HG02981 (cell line): Measurements from ENCODE around the gene RANBP1.

Experiments used
- ATAC-seq: cut with Tn5 transposase; IDR thresholded peaks from one replicate; pipeline ENCODE4 v1.9.1; 2021; ENCODE audit warnings: mild to moderate bottlenecking, moderate library complexity; ENCODE audit not compliant: unreplicated experiment

RANBP1 gene

DNA sequence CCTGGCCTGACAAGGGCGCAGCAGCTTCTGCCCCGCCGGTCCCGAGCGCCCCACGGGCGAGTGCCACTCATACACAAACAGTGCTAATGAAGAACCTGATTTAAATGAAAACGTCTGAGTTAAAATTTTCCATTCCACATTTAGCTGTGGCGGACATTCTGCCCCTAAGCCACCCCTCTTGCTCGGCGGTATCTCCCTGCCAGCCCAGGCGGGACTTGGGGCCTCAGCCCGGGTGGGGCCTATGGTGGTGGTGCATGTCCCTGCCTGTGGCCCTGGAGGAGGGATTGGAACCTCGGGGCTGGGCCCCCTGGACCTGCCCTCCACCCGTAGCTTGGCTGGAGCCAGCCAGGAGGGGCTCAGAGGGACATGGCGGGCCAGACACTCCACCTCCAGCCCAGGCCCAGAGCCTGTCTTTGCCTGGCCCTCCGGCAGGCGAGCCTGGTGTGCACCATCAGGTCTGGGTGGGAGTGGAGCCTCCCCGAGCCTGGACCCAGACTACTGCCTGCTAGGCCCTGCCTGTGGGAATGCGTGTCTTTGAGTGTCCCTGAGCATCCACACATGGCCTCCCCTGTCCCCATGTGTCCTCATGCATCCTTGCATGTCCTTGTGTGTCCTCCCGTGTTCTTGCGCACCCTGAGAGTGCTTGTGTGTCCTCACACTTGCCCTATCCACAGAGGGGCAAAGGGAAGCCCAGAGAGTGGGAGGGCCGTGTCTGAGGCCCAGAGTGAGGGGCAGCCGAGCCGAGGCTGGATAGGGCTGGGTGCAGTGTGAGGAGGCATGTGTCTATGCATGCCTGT is 20.1 kb downstream of the RANBP1 start:
- ATAC-seq: no peak

- ATAC-seq: no peak
Observed at GRCh38 chr22:20136603-20136873, 20.6 kb downstream of the RANBP1 start.

DNA sequence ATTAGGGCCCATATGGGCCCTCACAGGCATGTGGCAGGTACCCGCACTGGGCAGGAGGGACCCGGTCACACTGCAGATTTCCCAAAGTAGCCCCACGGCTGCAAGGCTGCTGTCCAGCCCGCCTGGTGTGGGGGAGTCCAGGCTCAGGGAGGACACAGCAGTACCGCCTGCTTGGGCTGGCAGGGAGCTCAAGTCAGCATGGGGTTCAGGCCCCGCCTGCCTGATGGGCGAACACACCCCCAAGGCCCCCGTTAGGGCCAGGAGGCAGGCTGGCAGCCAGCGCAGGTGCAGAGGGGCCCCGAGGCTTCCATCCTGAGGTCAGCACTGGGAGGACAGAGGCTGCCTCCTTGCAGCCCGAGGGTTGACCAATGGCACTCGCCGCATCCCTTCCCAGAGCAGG is 21.2 kb downstream of the RANBP1 start:
- no peak for ATAC-seq

GRCh38 chr22:20137671-20138416 is 21.9 kb downstream of the RANBP1 start:
- ATAC-seq: no peak

DNA sequence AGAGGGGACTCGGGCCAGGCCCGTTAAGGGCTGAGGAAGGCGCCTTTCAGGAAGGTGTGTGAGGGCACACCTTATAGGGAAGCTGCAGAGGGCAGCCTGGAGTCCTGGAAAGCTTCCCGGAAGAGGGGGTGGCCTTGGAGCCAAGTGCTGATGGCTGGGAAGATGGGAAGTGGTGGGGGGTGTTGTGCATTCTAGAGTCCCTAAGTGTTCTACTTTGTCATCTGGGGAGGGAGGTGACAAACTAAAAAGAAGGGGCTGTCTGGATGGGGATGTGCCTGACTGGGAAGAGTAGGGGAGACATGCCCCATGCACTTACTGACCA is 22.5 kb downstream of the RANBP1 start:
- no peak for ATAC-seq

DNA sequence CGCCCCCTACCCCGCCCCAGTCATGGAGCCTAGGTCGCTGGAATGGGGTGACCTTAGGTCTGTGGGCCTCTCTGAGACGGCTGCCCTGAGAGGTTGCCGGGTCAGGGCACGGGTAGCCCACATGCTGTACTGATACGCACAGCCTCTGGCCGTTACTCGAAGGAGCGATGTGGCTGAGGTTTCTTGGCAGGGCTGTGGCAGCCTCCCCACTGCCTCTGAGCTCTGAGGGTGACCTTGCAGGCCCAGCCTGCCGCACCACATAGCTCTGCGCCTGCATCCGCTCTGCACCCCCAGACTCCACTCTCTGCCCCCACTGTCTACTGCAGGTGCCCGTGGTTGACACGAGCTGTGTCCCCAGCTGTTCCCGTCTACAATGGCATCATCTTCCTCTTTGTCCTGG is 23.0 kb downstream of the RANBP1 start:
- ATAC-seq: no peak

- no peak for ATAC-seq
Observed at GRCh38 chr22:20139391-20140106, 23.6 kb downstream of the RANBP1 start.

DNA sequence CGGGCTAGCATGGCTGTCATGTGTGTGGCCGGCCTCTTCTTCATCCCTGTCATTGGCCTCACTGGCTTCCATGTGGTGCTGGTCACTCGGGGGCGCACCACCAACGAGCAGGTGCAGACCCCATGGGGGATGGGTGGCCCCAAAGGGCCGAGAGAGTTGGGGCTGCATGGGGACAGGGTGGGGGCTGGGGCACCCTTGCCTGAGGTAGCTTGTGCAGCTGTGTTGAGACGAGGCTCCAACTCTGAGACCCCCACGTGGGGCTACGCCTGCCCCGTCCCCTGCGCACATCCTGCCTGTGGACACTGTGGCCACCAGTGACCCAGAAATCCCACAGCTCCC is 24.2 kb downstream of the RANBP1 start:
- no peak for ATAC-seq

DNA sequence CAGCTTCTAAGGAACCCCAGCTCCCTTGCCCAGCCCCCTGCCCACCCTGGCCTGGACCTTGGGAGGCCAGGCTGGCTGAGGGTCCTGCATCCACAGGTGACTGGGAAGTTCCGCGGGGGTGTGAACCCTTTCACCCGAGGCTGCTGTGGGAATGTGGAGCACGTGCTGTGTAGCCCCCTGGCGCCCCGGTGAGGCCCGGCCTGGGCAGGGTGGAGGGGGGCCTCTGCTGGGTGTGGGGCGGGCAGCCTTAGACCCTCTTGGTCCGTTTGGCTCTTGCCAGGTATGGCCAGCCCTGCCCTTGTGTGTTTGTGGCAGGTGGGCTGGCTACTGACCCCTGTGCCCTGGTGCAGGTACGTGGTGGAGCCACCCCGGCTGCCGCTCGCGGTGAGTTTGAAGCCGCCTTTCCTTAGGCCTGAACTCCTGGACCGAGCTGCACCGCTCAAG is 24.6 kb downstream of the RANBP1 start:
- no peak for ATAC-seq

GRCh38 chr22:20141186-20142077 is 25.5 kb downstream of the RANBP1 start:
- ATAC-seq: no peak

DNA sequence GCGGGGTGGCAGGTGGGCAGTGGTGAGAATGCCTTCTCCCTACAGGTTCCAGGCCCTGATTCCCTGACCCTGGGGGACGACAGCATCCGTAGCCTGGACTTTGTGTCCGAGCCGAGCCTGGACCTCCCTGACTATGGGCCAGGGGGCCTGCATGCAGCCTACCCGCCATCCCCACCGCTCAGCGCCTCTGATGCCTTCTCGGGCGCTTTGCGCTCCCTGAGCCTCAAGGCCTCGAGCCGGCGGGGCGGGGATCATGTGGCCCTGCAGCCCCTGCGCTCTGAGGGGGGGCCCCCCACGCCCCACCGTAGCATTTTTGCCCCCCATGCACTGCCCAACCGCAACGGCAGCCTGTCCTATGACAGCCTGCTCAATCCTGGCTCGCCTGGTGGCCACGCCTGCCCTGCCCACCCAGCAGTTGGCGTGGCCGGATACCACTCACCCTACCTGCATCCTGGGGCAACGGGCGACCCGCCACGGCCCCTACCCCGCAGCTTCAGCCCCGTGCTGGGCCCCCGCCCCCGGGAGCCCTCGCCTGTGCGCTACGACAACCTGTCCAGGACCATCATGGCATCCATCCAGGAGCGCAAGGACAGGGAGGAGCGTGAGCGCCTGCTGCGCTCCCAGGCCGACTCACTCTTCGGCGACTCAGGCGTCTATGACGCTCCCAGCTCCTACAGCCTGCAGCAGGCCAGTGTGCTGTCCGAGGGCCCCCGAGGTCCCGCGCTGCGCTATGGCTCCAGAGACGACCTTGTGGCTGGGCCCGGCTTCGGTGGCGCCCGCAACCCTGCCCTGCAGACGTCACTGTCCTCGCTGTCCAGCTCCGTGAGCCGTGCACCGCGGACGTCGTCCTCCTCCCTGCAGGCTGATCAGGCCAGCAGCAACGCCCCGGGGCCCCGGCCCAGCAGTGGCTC is 27.1 kb downstream of the RANBP1 start:
- no peak for ATAC-seq

GRCh38 chr22:20143883-20144665 is 28.2 kb downstream of the RANBP1 start:
- no peak for ATAC-seq

DNA sequence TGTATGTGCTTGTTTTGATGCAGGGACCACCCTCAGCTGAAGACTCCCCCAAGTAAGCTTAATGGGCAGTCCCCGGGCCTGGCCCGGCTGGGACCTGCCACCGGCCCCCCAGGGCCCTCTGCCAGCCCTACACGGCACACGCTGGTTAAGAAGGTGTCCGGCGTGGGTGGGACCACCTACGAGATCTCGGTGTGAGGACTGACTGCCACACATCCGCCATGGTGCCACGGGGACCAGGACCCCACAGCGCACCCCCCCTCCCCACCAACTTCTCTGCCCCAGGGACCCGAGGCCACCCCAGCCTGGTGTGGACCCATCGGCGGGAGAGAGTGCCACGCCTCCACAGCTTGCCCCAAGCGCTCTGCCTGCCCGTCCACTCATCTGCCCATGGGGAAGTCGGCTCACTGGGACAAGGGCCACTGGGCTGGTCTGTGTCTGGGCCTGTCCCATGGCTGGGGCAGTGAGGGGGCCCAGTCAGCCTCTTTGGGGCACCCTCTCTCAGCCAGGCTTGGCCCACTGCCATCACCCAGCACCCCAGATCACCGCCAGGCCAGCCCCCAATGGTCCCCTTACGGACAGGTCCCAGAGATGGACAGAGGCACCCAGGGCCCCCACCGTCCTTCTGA is 29.4 kb downstream of the RANBP1 start:
- ATAC-seq: no peak

DNA sequence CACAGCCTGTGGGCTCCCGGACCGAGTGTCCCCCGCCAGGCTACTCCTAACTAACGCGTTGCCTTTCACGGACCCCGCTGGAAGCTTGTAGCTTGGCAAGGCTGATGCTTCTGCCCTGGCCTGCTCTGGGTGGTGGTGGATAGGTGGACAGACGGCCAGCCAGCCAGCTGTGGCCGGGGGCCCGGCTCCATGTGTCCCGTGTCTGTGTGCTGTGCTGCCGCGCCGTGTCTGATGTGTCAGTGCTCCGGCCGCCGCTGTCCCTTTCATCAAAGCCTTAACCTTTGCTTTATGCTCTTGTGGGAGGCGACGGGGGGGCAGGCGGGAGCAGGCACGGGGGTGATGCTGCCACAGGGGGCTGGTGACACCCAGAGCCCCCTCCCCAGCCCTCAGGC is 29.9 kb downstream of the RANBP1 start:
- ATAC-seq: no peak

DNA sequence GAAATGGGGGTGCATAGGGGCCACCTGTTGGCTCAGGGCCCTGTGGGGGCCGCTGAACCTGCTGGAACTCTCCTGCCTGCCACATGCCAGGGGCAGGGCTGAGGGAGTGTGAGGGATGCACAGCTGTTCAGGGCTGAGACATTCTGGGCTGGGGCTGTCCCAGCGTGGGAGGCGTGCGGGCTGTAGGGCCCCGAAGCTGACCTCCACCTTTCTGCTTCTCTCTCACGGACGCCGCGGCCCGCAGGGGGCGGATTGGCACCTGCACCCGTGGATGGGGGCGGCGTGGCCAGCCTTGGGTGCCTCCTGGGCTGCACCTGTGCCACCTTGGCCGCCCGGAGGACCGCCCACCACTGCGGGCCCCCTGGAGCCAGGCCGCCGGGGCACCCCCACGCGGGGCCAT is 30.9 kb downstream of the RANBP1 start:
- no peak for ATAC-seq

- no peak for ATAC-seq
Observed at GRCh38 chr22:20147237-20147988, 31.5 kb downstream of the RANBP1 start.

DNA sequence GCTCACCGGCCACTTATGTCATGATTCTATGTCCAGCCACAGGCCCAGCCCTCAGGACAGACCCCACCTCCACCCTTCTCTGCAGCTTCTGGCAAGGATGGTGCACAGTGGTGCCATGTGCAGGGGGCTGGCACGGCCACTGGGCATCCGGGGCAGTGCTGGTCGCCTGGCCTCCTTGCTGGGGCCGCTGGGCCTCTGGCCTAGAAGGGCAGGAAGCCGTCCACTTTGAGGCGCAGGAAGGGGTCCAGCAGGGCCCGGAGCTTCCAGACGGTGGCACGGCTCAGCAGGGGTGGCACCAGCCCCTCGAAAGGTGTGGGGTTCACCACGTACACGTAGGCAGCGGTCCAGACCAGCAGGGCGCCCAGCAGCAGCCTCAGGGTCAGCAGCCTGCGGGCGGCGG is 32.5 kb downstream of the RANBP1 start:
- ATAC-seq: no peak
